ENCODE measurements around the gene TSC22D2. TPM values are rescaled to one million over a fixed set of nuclear protein-coding genes. Genes with fewer than 3 reads are reported as not detected.

TSC22D2 gene
- total RNA-seq, 1 donor from 2014 or later: 22.7 TPM

DNA sequence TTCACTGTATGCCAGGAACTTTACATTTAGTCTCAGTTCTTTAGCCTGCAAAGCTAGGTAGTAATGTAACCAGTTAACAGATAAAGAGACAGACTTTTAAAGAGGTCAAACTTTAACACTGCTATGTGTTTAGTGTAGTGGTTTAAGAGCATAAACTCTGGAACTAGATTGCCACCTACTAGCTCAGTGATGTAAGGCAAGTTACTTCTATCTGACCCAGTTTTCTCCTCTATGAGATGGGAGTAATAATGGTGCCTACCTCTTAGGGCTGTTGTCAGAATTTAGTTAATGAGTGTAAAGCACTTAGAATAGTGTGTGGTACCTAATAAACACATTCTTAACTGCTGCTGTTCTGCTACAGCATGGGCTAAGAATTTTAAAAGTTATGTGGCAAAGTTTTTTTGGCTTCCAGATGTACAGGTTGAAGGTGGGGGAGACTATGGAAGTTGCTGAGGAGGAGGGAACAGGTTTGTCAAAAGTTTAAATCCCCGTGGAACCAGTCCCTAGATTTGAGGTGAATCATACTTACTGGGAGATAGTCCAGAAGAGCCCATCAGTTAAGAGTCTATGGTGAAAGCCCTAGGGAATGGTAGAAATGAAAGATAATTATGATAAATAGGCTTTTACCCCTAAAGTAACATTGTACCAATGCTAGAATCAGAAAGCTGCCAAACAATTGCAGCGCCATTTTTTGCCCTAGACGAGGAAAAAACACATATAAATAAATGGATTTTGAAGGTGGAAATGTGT, 13.9 kb downstream of the TSC22D2 start:
- no peak for DNase-seq (ENCODE audit: low spot score)
- Mint-ChIP-seq H3K4me3 (no peak overlapping the region), H3K9me3 (no peaks in the 10 kb centered on the region), H3K36me3 (ENCODE audit: low read depth) (peaks cover 26% of the 10 kb centered on the region), H3K27ac (no peak overlapping the region), H3K27me3 (ENCODE audit: insufficient read depth) (no peaks in the 10 kb centered on the region), H3K4me1 (ENCODE audit: low read depth) (peaks cover 34% of the 10 kb centered on the region)
- intact Hi-C loops (cut with micrococcal nuclease): no loop called here

DNA sequence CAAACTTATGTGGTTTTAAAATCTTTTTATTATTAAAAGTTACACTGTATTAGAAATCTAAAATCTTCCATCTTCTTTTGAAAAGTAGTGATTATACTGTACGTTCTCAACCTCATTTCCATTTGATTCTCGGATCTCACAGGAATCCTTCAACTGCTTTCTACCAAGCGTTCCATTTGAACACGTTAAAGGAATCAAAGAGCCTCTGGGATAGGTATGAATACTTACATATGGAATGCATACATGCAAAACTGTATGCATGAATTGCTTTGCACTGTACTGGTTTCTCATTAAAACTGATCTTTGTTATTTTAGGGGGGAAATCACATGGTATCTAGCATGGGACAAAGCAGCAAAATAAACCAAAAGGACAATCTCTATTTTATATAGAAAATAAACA, 14.8 kb downstream of the TSC22D2 start:
- Mint-ChIP-seq H3K36me3 (ENCODE audit: low read depth) (peaks cover 22% of the 10 kb centered on the region), H3K4me1 (ENCODE audit: low read depth) (peaks cover 29% of the 10 kb centered on the region), H3K9me3 (no peaks in the 10 kb centered on the region), H3K27ac (no peak overlapping the region), H3K27me3 (ENCODE audit: insufficient read depth) (no peaks in the 10 kb centered on the region), H3K4me3 (no peak overlapping the region)
- DNase-seq (ENCODE audit: low spot score): no peak
- intact Hi-C loops (cut with micrococcal nuclease): no loop called here

DNA sequence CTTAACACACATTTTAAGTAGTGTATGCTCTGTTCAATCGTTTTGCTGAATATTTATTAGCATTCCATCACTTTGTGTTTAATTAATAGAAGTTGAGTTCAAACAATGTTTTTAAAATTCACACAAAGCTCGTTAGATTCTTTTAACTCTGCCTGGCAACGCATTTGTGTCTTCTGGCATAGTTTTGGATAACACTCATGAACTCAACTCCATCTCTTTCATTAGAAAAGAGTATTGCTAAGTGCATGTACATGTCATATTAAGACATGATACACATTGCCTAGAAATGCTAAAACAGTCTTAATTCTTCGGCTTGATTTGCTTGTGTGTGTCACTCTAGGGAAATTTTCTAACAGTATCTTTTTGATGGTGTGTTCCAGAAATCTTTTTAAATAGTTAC, 15.7 kb downstream of the TSC22D2 start:
- Mint-ChIP-seq H3K4me3 (no peak overlapping the region), H3K36me3 (ENCODE audit: low read depth) (peaks cover 19% of the 10 kb centered on the region), H3K27ac (no peak overlapping the region), H3K27me3 (ENCODE audit: insufficient read depth) (no peaks in the 10 kb centered on the region), H3K9me3 (no peaks in the 10 kb centered on the region), H3K4me1 (ENCODE audit: low read depth) (peaks cover 23% of the 10 kb centered on the region)
- intact Hi-C loops (cut with micrococcal nuclease): no loop called here
- no peak for DNase-seq (ENCODE audit: low spot score)

DNA sequence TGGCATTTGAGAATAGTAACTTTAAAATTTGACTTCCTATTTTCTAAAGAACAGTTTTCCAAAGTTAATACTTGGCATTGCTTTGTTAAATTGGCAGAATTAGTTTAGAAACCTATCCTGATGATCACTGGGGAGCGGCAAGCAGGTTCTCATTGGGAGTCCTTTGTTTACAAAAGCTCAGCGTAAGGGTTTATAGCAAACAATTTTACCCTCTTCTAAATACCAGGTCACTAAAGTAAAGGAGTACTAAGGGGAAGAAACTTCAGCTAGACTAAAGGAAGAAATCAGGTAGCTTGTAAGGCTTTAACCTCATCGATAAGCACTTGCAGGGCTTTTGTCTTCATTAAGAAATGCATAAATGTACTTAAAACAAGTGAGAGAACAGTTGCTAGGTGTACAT, 18.2 kb downstream of the TSC22D2 start:
- Mint-ChIP-seq H3K4me1 (ENCODE audit: low read depth) (peaks cover 16% of the 10 kb centered on the region), H3K9me3 (no peaks in the 10 kb centered on the region), H3K27me3 (ENCODE audit: insufficient read depth) (no peaks in the 10 kb centered on the region), H3K36me3 (ENCODE audit: low read depth) (peaks cover 22% of the 10 kb centered on the region), H3K27ac (no peak overlapping the region), H3K4me3 (no peak overlapping the region)
- intact Hi-C loops (cut with micrococcal nuclease): no loop called here
- no peak for DNase-seq (ENCODE audit: low spot score)

DNA sequence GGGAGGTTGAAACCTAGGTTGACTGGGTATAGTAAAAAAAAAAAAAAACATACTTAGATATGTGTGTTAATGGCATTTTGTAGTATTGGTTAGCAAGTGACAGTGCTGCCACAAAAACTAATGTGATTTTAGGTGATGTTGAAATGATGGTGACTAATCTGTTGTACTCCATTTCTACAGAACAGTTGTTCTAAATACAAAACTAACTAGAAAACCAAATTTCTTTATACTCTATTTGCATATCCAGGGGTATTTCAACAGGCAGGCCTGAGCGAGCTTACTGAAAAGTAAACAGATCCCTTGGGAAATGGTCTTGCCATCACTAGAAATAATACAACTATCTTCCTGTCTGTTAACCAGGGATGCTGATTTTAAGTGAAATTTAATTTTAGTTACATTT, 20.5 kb downstream of the TSC22D2 start:
- Mint-ChIP-seq H3K9me3 (no peaks in the 10 kb centered on the region), H3K27me3 (ENCODE audit: insufficient read depth) (no peaks in the 10 kb centered on the region), H3K4me1 (ENCODE audit: low read depth) (peaks cover 7% of the 10 kb centered on the region), H3K27ac (no peak overlapping the region), H3K4me3 (no peak overlapping the region), H3K36me3 (ENCODE audit: low read depth) (peaks cover 20% of the 10 kb centered on the region)
- intact Hi-C loops (cut with micrococcal nuclease): no loop called here
- no peak for DNase-seq (ENCODE audit: low spot score)

DNA sequence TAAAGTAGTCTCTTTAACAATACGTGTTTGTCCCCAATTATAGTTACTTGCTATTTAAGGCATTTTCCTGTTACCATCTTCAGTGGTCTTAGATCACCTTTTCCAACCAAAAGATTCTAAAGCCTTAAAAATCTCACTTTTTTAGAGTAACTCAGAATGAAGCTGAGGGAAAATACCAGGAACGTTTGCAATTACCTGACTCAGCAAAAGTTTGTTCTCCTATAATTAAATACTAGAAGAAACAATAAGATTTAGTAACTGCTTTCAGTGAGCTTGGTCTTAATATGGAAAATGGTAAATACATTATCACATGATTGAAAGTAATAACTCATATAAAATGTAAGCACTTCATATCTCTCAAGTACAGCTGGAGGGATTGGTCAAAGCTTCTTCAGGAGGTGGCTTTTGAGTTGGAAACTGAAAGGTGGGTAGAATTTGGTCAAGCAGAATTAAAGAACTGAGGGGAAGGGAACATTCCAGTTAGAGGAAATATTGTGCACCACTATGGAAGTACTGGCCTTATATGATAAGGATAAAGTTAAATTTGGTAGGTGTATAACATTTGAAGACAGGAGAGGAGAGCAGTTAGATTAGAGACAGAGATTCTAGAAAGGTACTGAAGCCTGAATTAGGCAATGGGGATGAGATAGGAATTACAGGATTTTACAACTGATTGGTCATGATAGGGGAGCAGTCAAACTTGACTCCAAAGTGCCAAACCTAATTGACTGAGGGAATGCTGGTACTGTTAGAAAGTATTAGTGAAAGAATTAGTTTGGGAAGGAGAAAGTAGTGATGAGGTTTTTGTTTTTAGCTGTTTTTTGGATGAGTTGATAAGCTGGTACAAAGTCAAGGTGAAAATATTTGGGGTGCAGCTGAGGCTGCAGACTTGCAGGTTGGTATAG, 21.9 kb downstream of the TSC22D2 start:
- DNase-seq (ENCODE audit: low spot score): no peak
- intact Hi-C loops (cut with micrococcal nuclease): no loop called here
- Mint-ChIP-seq H3K27me3 (ENCODE audit: insufficient read depth) (no peaks in the 10 kb centered on the region), H3K27ac (no peak overlapping the region), H3K9me3 (no peaks in the 10 kb centered on the region), H3K4me3 (no peak overlapping the region), H3K4me1 (ENCODE audit: low read depth) (peaks cover 7% of the 10 kb centered on the region), H3K36me3 (ENCODE audit: low read depth) (peaks cover 17% of the 10 kb centered on the region)

DNA sequence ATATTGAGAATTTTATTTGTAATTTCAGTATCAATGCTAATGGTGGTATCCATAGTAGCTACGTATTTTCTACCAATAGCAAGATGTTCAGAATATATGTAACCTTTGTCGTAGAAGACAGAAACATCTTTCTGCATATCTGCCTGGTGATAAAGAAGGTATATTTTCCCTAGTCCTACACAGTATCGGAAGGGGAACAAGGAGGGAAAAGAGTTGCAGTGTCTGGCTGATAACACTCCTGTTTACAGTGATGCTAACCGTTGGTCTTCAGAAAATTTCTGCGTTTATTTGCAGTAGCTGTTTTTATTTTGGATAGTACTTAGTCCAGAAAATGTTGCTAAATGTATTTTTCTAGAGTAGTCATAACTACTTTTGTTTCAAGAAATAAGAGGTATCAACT, 25.2 kb downstream of the TSC22D2 start:
- no peaks in the 10 kb centered on the region for H3K4me1 Mint-ChIP-seq (ENCODE audit: low read depth)
- DNase-seq (ENCODE audit: low spot score): no peak
- H3K4me3 Mint-ChIP-seq: no peak overlapping the region
- H3K27ac Mint-ChIP-seq: no peak overlapping the region
- H3K27me3 Mint-ChIP-seq (ENCODE audit: insufficient read depth): no peaks in the 10 kb centered on the region
- no peaks in the 10 kb centered on the region for H3K9me3 Mint-ChIP-seq
- intact Hi-C loops (cut with micrococcal nuclease): no loop called here
- H3K36me3 Mint-ChIP-seq (ENCODE audit: low read depth): peaks cover 5% of the 10 kb centered on the region

DNA sequence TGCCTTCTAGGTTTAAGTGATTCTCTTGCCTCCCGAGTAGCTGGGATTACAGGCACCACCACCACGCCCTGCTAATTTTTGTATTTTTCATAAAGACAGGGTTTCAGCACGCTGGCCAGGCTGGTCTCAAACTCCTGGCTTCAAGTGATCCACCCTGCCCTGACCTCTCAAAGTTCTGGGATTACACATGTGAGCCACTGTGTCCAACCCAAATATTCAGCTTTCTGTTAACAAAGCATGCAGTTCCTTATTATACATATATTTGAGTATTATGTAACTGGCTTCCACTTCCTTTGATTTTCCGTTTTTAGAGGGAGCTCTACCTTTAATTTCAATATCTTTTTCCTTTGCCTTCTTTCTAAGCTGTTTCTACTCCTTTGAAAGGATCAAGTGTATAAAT, 26.1 kb downstream of the TSC22D2 start:
- Mint-ChIP-seq H3K4me3 (no peak overlapping the region), H3K4me1 (ENCODE audit: low read depth) (no peaks in the 10 kb centered on the region), H3K27ac (no peak overlapping the region), H3K27me3 (ENCODE audit: insufficient read depth) (no peaks in the 10 kb centered on the region), H3K9me3 (no peaks in the 10 kb centered on the region), H3K36me3 (ENCODE audit: low read depth) (peaks cover 6% of the 10 kb centered on the region)
- intact Hi-C loops (cut with micrococcal nuclease): no loop called here
- no peak for DNase-seq (ENCODE audit: low spot score)

DNA sequence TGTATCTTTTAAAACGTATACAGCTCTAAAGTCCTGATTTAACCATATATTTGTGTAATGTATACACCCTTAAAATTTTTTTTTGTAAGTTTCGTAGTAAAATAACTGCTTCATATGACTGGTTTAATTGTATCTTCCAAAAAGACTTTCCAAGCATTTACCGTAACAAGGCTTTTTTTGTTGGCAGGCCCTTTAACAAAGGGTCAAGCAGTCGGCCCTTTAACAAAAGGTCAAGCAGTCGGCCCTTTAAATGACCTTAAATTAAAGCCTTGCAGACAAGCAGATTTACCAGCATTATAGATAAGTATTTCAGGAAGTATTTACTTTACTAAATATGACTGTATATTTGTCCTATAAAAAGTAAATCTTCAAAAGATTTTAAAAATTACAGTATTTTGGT, 28.1 kb downstream of the TSC22D2 start:
- Mint-ChIP-seq H3K4me3 (no peak overlapping the region), H3K9me3 (no peaks in the 10 kb centered on the region), H3K27me3 (ENCODE audit: insufficient read depth) (no peaks in the 10 kb centered on the region), H3K4me1 (ENCODE audit: low read depth) (no peaks in the 10 kb centered on the region), H3K36me3 (ENCODE audit: low read depth) (peaks cover 5% of the 10 kb centered on the region), H3K27ac (no peak overlapping the region)
- intact Hi-C loops (cut with micrococcal nuclease): no loop called here
- no peak for DNase-seq (ENCODE audit: low spot score)

DNA sequence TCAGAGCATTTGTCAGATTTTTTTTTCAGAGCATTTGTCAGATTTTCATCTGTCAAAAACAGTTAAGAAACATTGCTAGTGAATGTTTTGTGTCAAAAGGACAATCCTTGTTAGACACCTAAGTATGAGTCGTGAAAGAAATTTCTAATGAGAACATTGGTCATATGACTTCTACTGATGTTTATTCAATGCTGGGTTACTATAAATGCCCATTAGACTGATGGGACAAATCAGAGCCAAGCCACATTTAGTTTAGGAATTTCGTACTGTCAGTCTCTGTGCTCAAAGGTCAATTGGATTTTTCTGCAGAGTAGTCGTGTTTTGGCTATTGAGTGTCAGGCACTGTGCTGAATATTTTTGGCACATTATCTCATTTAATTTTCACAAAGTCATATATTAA, 31.6 kb downstream of the TSC22D2 start:
- Mint-ChIP-seq H3K27me3 (ENCODE audit: insufficient read depth) (no peaks in the 10 kb centered on the region), H3K27ac (no peak overlapping the region), H3K36me3 (ENCODE audit: low read depth) (peaks cover 16% of the 10 kb centered on the region), H3K4me3 (no peak overlapping the region), H3K9me3 (no peaks in the 10 kb centered on the region), H3K4me1 (ENCODE audit: low read depth) (no peaks in the 10 kb centered on the region)
- intact Hi-C loops (cut with micrococcal nuclease): no loop called here
- no peak for DNase-seq (ENCODE audit: low spot score)

DNA sequence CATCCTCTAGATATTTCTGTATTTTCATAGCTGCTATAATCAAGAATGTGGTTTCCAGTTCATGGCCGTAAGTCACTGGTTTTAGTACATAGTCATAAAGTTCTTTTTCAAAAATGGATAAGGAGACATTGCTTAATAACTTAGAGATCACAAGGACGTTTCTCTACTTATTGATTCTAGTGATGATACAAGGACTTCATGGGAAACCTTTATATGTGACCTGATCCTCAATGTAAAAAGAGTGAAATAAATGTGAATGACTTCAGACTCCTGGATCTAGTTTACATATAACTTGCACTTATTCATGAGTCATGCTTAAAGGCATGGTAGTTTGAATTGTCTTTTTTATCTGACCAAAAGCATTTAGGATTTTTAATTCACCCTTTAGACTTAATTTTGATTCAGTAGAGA, 35.2 kb downstream of the TSC22D2 start:
- no peak for DNase-seq (ENCODE audit: low spot score)
- peaks cover 16% of the 10 kb centered on the region for H3K36me3 Mint-ChIP-seq (ENCODE audit: low read depth)
- H3K4me3 Mint-ChIP-seq: no peak overlapping the region
- intact Hi-C loops (cut with micrococcal nuclease): no loop called here
- H3K27me3 Mint-ChIP-seq (ENCODE audit: insufficient read depth): no peaks in the 10 kb centered on the region
- no peaks in the 10 kb centered on the region for H3K4me1 Mint-ChIP-seq (ENCODE audit: low read depth)
- no peaks in the 10 kb centered on the region for H3K9me3 Mint-ChIP-seq
- no peak overlapping the region for H3K27ac Mint-ChIP-seq

DNA sequence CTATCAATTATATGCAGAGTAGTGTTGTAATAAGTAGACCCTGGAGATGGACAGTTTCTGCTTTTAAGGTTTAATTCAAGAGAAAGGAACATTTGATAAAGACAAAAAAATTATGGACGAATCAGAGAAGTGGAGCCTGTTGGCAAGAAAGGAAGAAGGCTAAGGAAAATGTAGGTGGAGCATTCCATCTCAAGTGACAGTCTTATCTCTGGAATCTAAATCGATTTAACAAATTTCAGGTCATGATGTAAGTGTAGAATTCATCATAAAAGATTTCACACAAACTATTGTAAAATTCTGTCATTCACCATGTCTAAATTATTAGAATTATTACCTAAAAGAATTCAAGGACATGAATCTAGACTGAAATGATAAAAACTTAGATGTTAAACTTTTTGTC, 36.3 kb downstream of the TSC22D2 start:
- intact Hi-C loops (cut with micrococcal nuclease): no loop called here
- H3K27ac Mint-ChIP-seq: no peak overlapping the region
- H3K9me3 Mint-ChIP-seq: no peaks in the 10 kb centered on the region
- H3K4me3 Mint-ChIP-seq: no peak overlapping the region
- peaks cover 5% of the 10 kb centered on the region for H3K4me1 Mint-ChIP-seq (ENCODE audit: low read depth)
- no peaks in the 10 kb centered on the region for H3K27me3 Mint-ChIP-seq (ENCODE audit: insufficient read depth)
- peaks cover 15% of the 10 kb centered on the region for H3K36me3 Mint-ChIP-seq (ENCODE audit: low read depth)
- no peak for DNase-seq (ENCODE audit: low spot score)

DNA sequence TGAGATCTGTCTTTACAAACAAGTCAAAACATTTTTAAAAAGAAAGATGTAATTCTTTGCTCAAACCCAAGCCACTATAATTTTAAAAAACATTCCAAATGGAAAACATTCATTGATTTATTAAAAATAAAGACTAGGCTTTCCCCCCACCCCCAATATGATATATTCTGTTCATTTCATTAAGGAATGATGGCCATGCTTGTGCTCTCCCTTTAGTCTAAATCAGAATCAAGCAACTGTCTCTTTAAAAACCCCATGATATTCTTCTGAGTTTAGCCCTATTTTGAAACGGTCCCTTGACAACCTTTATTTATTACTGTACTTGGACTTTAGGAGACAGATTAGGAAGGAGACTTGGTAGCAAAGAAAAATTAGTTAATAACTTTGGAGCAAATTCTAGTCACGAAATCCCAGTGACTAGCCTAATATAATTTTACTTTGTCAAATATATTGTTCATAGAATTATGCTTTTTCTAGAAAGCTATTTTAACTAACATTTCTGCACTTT, 38.4 kb downstream of the TSC22D2 start:
- H3K27ac Mint-ChIP-seq: no peak overlapping the region
- H3K9me3 Mint-ChIP-seq: no peaks in the 10 kb centered on the region
- intact Hi-C loops (cut with micrococcal nuclease): no loop called here
- peaks cover 9% of the 10 kb centered on the region for H3K36me3 Mint-ChIP-seq (ENCODE audit: low read depth)
- H3K4me1 Mint-ChIP-seq (ENCODE audit: low read depth): peaks cover 15% of the 10 kb centered on the region
- DNase-seq (ENCODE audit: low spot score): no peak
- no peak overlapping the region for H3K4me3 Mint-ChIP-seq
- no peaks in the 10 kb centered on the region for H3K27me3 Mint-ChIP-seq (ENCODE audit: insufficient read depth)
